Skin epidermis (tissue), 12 donors: Measurements from ENCODE around the gene TM4SF4.

Experiments
- H3K27ac ChIP-seq, 21 experiments: fragments of 200-600 bp; sonication (generic) in 11 of 21; one replicate each; pipeline ENCODE4 v1.5.0; 2020; ENCODE audit warnings: mild to moderate bottlenecking in 3 of 21, inconsistent platforms in 2 of 21, moderate library complexity in 2 of 21
- H3K4me3 ChIP-seq, 7 experiments: fragments of 200-600 bp; sonication (generic) in 2 of 7; one replicate each; pipeline ENCODE4 v1.5.0; 2020; ENCODE audit warnings: inconsistent platforms in 2 of 7, mild to moderate bottlenecking in 2 of 7, moderate library complexity in 1 of 7

The TM4SF4 gene

DNA sequence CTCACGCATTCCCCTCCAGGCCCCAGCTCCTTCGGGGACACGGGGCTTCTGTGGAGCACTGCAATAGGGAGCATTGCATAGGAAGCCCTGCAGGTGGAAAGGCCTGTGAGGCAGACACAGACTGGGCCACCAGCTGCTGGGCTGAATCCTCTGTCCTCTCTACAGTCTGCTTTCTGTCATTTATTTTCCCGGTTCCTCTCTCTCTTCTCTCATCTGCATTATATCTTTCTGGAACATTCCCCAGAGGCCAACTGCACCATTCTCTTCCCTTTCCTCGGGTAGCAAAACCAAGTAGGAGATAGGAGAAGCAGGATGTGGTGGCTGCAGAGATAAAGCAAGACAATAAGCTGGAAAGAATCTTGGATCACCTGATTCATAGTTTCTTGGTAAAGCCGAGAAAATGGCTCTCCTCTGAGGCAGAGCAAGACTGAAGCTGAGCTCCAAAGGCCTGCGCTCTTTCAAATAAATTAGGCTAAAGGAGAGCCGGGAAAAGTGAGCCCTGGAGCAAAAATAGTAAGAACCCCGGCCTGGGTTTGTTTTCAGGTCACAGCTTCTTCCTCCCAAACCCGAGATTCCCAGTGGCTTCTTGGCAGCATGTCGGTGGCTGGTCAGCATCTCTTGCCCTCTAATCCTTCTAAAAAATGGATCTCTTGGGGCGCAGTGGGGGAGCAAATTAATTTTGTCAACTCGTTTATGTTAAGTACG, 5.3 kb downstream of the TM4SF4 start:
- no peak overlapping the region for H3K4me3 ChIP-seq
- peak overlapping the region in 5 of 21 experiments; percentile 6 to 37 (median 22) for H3K27ac ChIP-seq

DNA sequence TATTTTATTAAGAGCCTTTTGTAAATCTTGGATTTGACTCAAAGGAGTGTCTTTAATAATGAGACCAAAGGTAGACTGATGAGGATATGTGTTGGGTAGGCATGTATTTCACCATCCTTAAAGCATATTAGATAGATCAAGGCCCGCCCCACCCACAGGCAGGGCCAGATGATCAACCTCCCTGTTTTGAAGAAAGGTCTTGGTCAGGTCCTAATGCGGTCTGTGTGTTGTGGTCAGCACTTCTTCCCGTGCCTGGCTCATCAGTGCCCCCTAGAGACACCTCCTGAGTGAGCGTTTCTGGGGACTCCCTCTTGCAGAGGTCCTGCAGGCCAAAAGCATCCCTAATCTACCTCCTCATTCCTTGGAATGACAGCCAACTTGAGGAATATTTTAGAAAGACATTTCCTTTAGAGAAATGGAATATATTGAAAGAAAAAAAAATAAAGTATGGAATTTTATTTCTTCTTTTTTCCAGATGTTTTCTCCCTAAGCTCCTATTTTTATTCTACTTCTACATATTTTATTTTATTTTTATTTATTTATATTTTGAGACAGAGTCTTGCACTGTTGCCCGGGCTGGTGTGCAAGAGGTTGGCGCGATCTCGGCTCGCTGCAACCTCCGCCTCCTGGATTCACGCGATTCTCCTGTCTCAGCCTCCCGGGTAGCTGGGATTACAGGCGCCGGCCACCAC, 6.0 kb downstream of the TM4SF4 start:
- H3K27ac ChIP-seq, result peak overlapping the region in 4 of 21 experiments; percentile 6 to 37 (median 28)
- no peak overlapping the region for H3K4me3 ChIP-seq

DNA sequence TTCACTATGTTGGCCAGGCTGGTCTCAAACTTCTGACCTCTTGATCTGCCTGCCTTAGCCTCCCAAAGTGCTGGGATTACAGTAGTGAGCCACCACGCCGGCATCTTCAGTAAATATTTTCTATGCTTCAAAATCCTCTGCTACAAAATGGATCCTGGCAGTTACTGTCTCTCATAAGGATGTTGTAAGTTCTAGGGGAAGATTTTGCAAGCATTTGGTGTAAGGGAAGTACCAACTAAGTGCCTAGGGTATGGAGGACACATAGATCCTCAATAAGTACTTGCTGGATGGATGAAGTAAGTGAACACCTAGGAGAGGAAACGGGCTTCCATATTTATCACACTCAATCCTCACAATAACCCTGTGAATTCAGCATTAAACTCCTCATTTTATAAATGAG, 6.6 kb downstream of the TM4SF4 start:
- H3K27ac ChIP-seq, result no peak overlapping the region
- no peak overlapping the region for H3K4me3 ChIP-seq

DNA sequence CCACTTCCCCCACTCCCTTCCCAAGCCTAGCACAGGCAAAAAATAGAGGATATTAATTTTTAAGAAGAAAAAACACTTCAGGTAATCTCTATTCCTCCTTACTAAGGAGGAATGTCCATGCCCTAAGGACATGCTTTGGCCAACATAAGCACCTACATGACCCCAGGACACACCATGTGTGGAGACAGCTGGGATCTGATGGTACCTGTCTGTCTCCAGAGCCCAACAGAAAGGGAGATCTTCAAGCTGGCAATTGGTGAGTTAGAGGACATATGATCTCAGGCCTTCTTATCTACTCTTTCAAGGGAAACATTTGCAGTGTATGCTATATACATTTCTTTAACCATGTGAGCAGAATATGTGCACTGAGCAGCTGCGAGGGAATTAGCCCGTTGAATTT, 7.0 kb downstream of the TM4SF4 start:
- no peak overlapping the region for H3K4me3 ChIP-seq
- no peak overlapping the region for H3K27ac ChIP-seq

DNA sequence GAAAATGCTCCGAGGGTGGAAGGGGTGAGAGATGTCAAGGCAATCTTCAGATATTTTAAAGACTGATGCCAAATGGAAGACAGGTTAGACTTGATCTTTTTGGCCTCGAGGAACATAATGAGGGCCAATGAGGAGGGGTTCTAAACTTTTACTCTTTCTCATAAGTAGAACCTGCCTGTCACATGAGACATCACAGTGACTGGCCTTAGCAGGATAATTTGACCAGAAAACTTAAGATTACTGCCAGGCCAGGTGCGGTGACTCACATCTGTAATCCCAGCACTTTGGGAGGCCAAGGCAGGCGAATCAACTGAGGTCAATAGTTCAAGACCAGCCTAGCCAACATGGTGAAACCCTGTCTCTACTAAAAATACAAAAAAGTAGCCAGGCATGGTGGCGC, 12.2 kb downstream of the TM4SF4 start:
- Histone ChIP-seq H3K4me3 (no peak overlapping the region), H3K27ac (no peak overlapping the region)

DNA sequence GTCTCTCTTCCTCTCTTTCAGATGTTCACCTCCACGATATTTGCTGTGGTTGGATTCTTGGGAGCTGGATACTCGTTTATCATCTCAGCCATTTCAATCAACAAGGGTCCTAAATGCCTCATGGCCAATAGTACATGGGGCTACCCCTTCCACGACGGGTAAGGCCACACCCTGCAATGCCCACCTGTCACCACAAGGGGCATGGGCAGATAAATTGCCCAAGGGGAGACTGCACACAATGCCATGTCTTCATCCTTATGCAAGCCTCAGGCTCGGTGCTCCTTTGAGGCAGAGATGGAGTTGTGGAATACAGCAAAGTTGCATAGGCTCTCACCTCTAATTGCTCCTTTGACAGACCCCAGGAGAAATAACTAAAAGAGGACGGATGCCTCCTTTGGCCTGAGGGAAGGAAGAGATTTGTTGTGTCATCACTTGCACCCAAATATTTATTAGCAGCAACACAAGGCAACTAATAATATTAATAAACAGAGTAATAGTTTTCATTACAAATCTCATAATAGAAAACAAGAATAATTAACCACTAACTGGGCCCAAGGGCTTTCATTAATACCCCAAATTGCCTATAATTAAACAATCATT, 13.2 kb downstream of the TM4SF4 start:
- no peak overlapping the region for H3K27ac ChIP-seq

DNA sequence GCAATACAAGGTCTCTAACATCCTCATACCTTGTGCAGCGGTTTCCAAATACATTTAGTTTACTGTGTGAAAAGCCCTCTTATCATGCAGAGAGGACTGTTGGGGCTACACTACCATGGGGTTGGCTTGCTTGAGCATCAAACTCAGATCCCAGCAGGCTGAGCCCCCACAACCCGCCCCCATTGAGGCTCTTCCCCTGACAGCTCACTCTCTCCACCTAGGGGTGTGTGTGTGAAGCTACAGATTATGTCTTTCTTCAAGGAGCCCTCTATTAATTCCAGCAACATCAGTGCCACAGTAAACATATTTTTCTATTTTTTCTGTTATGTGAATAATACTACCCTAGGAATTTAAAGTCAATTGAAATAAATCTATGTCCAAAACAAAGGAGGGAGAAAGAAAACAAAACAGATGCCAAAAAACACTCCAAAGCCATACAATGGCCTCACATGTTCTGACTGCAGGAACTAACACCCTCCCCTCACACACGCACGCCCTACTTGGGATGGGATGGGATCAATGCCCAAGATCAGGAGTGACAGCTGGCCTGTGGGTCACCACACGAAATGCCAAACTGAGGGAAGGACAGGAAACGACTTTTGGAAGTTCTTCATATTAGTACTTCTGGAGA, 14.7 kb downstream of the TM4SF4 start:
- no peak overlapping the region for H3K4me3 ChIP-seq
- H3K27ac ChIP-seq, result no peak overlapping the region

More for the DNA sequence above, 13.2 kb downstream of the TM4SF4 start:
- H3K4me3 ChIP-seq, result no peak overlapping the region

DNA sequence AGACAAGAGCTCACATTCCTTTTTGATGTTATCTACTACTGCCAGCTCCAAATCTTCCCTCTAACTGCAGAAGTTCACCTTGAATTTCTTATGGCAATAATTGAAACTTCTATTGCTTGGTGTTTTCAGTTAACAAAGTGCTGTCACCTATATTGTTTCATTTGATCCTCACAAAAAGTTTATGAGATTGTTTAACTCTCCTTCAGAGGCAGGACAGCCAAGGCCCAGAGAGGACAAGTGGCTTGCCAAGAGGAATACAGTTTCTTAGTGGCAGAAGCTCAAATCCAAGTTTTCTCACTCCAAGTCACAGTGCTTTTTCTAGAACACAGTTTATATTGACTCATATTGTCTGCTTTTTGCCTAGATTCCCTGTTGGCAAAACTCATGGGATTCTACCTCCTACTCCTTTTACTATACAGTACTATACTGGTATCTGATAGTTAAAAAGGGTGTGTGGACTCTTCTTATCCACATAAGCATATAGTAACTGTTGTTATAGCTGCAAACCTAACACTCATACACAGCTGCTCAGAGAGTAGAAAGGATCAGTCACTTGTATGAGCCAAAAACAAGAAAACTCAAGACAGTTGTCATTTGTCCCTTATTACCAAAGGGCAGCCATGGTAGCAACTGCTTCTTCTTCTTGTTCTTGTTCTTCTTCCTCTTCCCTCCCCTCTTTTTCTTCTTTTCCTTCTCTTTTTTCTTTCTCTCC, 15.9 kb downstream of the TM4SF4 start:
- Histone ChIP-seq H3K27ac (no peak overlapping the region), H3K4me3 (no peak overlapping the region)

DNA sequence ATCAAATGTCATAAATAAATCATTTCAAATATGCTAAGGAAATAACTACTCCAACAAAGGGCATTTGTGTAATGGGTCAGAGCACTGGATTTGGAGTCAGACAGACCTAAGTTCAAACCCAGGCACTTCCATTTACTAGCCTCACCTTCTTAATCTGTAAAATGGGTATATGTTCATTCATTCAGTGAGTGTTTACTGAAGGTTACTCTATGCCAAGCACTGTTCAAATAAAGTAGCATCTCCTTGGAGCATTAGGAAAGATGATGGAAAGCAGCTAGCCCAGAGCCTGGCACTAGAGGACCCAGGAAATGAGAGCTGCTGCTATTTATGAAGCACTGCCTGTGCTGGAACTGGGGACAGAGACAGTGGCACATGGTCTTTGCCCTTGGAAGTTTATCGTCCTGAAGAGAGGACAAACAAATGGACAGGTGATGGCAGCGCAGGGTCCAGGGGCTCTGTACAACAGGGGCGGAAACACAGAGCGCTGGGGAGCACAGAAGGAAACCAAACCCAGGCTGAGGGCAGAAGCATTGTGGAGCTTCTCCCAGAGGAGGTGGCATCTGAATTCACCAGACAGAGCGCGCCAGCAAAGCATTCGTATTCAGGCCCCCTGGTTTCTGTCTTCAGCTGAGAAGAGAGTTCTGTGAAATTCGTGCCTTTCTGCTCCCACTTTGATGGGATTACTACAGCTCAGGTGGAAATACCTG, 19.0 kb downstream of the TM4SF4 start:
- Histone ChIP-seq H3K4me3 (no peak overlapping the region), H3K27ac (no peak overlapping the region)

DNA sequence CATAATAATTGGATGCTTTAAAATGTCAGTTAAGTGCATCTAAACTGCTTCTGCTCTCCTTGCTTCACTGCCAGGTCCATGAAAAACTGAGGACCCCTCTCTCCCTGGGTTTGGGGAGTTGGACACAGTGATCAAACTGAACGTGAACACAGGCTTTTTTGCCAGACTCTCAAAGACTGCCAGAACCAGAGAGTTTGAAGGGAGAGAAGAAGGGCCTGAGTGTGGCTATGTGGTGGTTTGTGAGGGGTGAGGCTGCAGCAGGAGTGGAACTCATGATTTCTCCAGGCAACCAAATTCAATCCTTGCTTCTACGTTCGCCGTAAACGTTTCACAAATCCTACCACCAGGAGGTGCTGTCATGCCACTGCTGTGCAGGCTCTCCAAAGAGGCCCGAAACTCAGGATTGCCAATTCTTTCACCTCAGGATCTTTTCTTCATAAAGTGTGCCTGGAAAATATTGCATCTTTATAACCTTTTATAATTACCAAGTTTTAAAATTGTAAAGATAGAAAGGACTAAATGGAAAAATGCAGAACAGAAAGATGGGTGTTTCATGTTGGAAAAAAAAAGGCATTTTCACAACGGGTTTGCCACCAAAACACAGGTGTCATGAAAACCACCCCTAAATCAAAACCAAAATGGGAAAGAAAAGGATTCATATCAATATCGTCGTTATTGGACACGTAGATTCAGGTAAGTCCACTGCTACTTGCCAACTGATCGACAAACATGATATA, 19.7 kb downstream of the TM4SF4 start:
- H3K4me3 ChIP-seq, result no peak overlapping the region

DNA sequence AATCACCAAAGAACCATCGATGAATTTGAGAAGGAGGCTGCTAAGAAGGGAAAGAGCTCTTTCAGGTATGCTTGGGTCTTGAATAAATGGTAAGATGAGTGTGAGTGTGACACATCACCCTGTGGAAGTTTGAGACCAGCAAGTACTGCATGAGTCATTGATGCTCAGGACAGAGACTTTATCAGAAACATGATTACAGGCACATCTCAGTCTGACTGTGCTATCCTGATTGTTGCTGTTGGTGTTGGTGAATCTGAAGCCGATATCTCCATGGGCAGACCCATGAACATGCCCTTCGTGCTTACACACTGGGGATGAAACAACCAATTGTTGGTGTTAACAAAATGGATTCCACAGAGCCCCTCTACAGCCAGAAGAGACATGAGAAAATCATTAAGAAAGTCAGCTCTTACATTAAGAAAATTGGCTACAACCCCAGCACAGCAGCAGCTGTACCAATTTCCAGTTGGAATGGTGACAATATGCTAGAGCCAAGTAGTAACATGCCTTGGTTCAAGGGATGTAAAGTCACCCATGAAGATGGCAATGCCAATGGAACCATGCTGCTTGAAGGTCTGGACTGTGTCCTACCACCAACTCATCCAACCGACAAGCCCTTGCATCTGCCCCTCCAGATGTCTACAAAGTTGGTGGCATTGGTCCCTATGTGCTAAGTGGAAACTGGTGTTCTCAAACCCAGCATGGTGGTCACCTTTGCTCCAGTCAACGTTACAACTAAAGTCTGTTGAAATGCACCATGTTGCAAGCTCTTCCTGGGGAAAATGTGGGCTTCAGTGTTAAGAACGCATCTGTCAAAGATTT, 20.5 kb downstream of the TM4SF4 start:
- no peak overlapping the region for H3K27ac ChIP-seq

More for the DNA sequence above, 19.7 kb downstream of the TM4SF4 start:
- H3K27ac ChIP-seq, result no peak overlapping the region

DNA sequence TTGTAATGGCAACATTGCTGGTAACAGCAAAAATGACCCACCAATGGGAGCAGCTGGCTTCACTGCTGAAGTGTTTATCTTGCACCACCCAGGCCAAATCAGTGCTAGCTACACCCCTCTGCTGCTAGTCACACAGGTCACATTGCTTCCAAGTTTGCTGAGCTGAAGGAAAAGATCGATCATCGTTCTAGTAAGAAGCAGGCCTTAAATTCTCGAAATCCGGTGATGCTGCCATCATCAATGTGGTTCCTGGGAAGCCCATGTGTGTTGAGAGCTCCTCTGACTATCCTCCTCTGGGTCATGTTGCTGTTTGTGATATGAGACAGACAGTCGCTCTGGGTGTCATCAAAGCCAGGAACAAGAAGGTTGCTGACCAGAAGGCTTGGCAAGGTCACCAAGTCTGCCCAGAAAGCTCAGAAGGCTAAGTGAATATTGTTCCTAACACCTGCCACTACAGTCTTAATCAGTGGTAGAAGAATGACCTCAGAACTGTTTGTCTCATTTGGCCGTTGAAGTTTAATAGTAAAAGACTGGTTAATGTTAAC, 21.2 kb downstream of the TM4SF4 start:
- H3K27ac ChIP-seq, result no peak overlapping the region

More for the DNA sequence above, 20.5 kb downstream of the TM4SF4 start:
- no peak overlapping the region for H3K4me3 ChIP-seq

DNA sequence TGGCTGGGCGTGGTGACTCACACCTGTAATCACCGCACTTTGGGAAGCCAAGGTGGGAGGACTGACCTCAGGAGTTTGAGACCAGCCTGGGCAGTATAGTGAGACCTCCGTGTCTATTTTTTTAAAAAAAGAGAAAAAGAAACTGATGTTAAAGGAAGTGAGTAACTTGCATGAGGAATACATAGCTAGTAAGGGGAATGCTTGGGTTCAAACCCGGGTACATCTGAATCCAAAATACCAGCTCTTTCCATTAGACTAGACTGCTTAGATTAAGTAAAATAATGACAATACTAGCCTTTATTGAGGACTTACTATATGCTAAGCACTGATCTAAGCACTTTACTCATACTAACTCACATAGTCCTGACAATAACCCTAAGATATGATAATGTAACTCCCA, 22.4 kb downstream of the TM4SF4 start:
- H3K4me3 ChIP-seq, result no peak overlapping the region
- H3K27ac ChIP-seq, result no peak overlapping the region

More for the DNA sequence above, 21.2 kb downstream of the TM4SF4 start:
- no peak overlapping the region for H3K4me3 ChIP-seq

DNA sequence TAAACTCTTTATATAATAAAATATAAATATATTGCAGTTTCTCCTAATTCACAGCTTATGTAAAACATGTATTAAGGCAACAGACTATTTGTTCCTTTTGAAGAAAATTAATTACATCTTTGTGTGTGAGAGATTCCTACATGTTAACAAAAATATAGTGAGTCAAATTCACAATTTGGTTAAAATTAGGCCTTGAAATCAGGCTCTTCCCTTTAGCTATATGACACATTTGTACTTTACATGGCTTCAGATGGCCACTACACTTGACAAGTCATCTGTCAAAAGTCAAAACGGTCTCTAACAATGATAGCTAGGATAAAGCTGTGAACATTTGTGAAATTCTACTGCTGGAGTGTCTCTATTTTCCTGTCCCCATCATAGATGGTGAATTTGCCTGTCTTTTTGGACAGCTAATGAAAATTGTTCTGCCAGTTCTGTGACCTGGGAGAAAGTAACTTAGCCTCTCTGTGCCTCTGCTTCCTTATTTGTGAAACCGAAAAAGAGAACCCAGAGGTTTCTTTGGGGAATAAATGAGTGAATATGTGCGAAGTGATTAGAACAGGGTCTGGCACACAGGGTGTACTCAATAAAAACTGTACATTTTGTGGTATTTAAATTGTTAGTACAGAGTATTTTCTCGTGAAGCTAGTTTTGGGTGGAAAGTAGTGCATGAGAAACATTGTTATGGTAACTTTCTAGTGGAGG, 23.6 kb downstream of the TM4SF4 start:
- Histone ChIP-seq H3K27ac (no peak overlapping the region), H3K4me3 (no peak overlapping the region)

DNA sequence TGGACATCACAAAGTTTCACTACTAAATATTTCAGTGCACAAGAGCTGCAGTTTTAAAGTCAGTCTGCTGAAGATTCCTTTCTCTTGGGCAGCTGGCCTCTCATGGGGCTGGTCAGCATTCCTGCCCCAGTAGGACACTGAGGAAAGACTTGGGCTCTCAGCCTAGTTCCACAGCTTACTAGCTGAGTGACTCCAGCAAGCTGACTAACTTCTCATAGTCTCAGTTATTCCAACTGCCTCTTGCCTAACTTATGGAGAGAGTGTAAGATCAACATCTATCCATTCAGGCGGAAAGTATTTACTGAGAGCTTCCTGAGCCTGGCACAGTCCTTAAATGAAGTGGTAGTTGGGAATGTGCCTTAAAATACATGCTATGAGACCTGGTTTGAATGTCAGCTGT, 27.0 kb downstream of the TM4SF4 start:
- Histone ChIP-seq H3K27ac (no peak overlapping the region), H3K4me3 (no peak overlapping the region)

DNA sequence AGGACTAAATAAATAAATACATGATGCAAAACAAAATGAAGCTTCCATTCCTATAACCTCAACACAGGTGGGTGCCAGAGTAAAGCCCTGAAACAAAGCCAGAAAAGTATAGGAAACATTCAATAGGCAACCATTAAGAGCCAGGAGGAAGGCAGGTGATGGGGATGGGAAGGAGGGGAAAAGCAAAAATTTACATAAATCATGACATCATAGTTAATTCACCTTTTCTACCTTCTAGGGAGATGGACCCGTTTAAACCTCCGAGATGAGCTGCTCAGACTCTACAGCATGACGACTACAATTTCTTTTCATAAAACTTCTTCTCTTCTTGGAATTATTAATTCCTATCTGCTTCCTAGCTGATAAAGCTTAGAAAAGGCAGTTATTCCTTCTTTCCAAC, 27.9 kb downstream of the TM4SF4 start:
- Histone ChIP-seq H3K27ac (no peak overlapping the region), H3K4me3 (no peak overlapping the region)

DNA sequence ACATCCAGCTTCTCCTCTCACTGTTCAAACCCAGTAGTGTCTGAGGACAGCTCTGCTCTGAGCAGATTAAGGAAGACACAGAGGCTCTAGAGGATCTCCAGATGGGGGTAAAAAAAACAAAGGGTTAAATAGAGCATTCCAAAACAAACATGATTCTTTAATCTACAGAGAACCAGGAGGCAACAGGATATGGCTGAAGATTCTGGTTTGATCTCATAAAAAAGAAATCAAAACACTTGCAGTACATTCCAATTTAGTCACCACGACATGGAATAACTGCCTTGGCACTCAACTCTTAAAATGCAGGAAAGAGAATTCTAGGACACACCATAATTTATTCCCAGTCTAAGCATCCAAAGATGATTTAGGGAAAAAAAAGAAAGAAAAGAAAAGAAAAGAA, 32.0 kb downstream of the TM4SF4 start:
- no peak overlapping the region for H3K4me3 ChIP-seq
- H3K27ac ChIP-seq, result no peak overlapping the region
